Activated naive CD4-positive, alpha-beta T cell treated with anti-CD3 and anti-CD28 coated beads, Interleukin-2, amount 10 ng/mL, durations not matched to agents 7 days and 5 days (primary cell): ENCODE results near the gene NTRK1.

Source experiments
- CTCF ChIA-PET: fragments of 350-600 bp; sonication (Branson Sonifier 250); formaldehyde crosslinking; loops from one replicate; lab custom pipeline; 2021; ENCODE audit warnings: antibody characterized with exemption; lab: Charles Lee
- DNase-seq: peaks from one replicate; pipeline ENCODE4 v3.0.0-alpha.2; 2020
- H3K27ac Mint-ChIP-seq: one replicate; pipeline ENCODE4 v1.8.0; 2021; ENCODE audit warnings: mild to moderate bottlenecking, moderate library complexity, mixed read lengths
- H3K27me3 Mint-ChIP-seq: one replicate; pipeline ENCODE4 v1.8.0; 2021; ENCODE audit warnings: mild to moderate bottlenecking, mixed read lengths
- H3K36me3 Mint-ChIP-seq: one replicate; pipeline ENCODE4 v1.8.0; 2021; ENCODE audit warnings: mixed read lengths
- H3K4me1 Mint-ChIP-seq: one replicate; pipeline ENCODE4 v1.8.0; 2021; ENCODE audit warnings: mixed read lengths
- H3K4me3 Mint-ChIP-seq: one replicate; pipeline ENCODE4 v1.8.0; 2021; ENCODE audit warnings: mild to moderate bottlenecking, moderate library complexity, mixed read lengths
- H3K9me3 Mint-ChIP-seq: one replicate; pipeline ENCODE4 v1.8.0; 2021; ENCODE audit warnings: mixed read lengths

NTRK1 gene

DNA sequence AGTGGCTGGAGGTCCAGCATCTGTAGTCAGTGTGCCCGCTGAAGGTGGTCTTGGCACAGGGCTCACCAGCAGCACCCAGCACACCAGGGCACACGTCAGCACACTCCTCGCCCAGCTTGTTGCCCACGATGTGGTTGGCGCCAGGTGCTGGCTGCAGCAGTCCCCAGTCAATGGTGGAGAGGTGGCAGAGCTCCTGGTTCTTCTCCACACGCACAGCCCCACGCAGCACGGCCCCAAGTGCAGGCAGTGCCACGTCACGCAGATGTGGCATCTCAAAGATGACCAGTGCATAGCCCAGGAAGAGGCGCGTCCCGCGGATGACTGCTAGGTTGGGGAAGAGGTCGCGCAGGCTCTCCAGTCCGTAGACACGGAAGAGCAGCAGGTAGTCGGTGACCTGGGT lies 6.9 kb upstream of the NTRK1 start:
- Mint-ChIP-seq H3K27ac (no peak overlapping the region), H3K9me3 (no peaks in the 10 kb centered on the region), H3K27me3 (peaks cover 74% of the 10 kb centered on the region), H3K36me3 (no peaks in the 10 kb centered on the region), H3K4me1 (peaks cover 19% of the 10 kb centered on the region), H3K4me3 (no peak overlapping the region)
- CTCF ChIA-PET = interaction anchor here (1.0 to 11.4 kb wide), 5 partner anchors 17 to 164 kb away, joined by 3 to 191 read pairs (median 3); partner anchors contain the start of gene SH2D2A
- DNase-seq = no peak

- no peaks in the 10 kb centered on the region for H3K9me3 Mint-ChIP-seq
- H3K27ac Mint-ChIP-seq = no peak overlapping the region
- H3K4me3 Mint-ChIP-seq = no peak overlapping the region
- no peaks in the 10 kb centered on the region for H3K36me3 Mint-ChIP-seq
- H3K27me3 Mint-ChIP-seq = peaks cover 74% of the 10 kb centered on the region
- CTCF ChIA-PET = interaction anchor here (0.8 to 11.4 kb wide), 3 partner anchors 18 to 58 kb away, joined by 3 to 191 read pairs (median 4); no protein-coding TSS in a partner anchor
- DNase-seq = no peak
- peaks cover 16% of the 10 kb centered on the region for H3K4me1 Mint-ChIP-seq
Measured at GRCh38 chr1:156854634-156855033, 6.0 kb upstream of the NTRK1 start.

- no peaks in the 10 kb centered on the region for H3K9me3 Mint-ChIP-seq
- H3K4me3 Mint-ChIP-seq = no peak overlapping the region
- no peak overlapping the region for H3K27ac Mint-ChIP-seq
- DNase-seq = no peak
- no peaks in the 10 kb centered on the region for H3K36me3 Mint-ChIP-seq
- peaks cover 20% of the 10 kb centered on the region for H3K4me1 Mint-ChIP-seq
- H3K27me3 Mint-ChIP-seq = peaks cover 84% of the 10 kb centered on the region
- CTCF ChIA-PET = interaction anchor here (0.7 to 11.4 kb wide), 12 partner anchors 10 to 179 kb away, joined by 3 to 191 read pairs (median 3); partner anchors contain the start of genes NES and SH2D2A
Measured at GRCh38 chr1:156856282-156856785, 4.3 kb upstream of the NTRK1 start.

DNA sequence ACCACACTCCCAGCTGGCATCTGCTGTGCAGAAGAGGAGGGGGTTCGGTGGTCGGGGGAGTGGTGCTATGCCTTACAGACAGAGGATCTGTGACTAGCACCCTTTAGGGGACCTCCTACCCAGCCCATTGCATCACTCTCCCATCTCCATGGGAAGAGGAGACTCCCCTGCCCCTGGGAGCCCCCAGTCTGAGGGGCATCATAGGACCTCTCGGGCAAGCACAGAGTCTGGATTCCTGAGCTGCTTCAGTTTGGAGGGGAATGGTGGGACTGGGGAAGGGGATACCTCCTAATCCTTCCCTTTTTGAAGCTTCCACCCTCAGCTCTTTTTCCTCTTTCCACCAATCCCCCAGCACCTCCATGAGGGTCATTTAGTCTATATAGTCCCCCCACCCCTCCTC lies 3.1 kb upstream of the NTRK1 start:
- Mint-ChIP-seq H3K27me3 (peaks cover 88% of the 10 kb centered on the region), H3K27ac (no peak overlapping the region), H3K36me3 (no peaks in the 10 kb centered on the region), H3K9me3 (no peaks in the 10 kb centered on the region), H3K4me1 (peaks cover 28% of the 10 kb centered on the region), H3K4me3 (no peak overlapping the region)
- CTCF ChIA-PET = interaction anchor here (0.9 to 11.4 kb wide), 11 partner anchors 9 to 198 kb away, joined by 3 to 240 read pairs (median 6); partner anchors contain the start of gene SH2D2A
- no peak for DNase-seq

- DNase-seq = no peak
- Mint-ChIP-seq H3K9me3 (no peaks in the 10 kb centered on the region), H3K27ac (no peak overlapping the region), H3K4me3 (peak overlapping the region; percentile 11), H3K27me3 (peaks cover 88% of the 10 kb centered on the region), H3K4me1 (peaks cover 38% of the 10 kb centered on the region), H3K36me3 (no peaks in the 10 kb centered on the region)
- CTCF ChIA-PET = interaction anchor here (0.7 to 11.4 kb wide), 16 partner anchors 10 to 199 kb away, joined by 3 to 240 read pairs (median 7); no protein-coding TSS in a partner anchor
Measured at GRCh38 chr1:156858555-156858956, 2.1 kb upstream of the NTRK1 start.

- CTCF ChIA-PET = interaction anchor here (0.7 to 11.4 kb wide), 34 partner anchors 10 to 216 kb away, joined by 3 to 240 read pairs (median 8); partner anchors contain the start of genes ISG20L2, METTL25B and PEAR1
- Mint-ChIP-seq H3K4me3 (peak within 1 kb of the TSS; percentile 65), H3K36me3 (no peaks in the 10 kb centered on the region), H3K4me1 (peaks cover 43% of the 10 kb centered on the region), H3K27ac (no peak within 1 kb of the TSS), H3K9me3 (no peaks in the 10 kb centered on the region), H3K27me3 (peaks cover 88% of the 10 kb centered on the region)
- no peak for DNase-seq
Measured at GRCh38 chr1:156858959-156859522, 1.6 kb upstream of the NTRK1 start, which contains the start of gene INSRR. INSRR (minus strand) TSS chr1:156859117; CDS start chr1:156858621, 496 bp downstream.

GRCh38 chr1:156859523-156860112 lies 1.0 kb upstream of the NTRK1 start:
- peaks cover 88% of the 10 kb centered on the region for H3K27me3 Mint-ChIP-seq
- CTCF ChIA-PET = interaction anchor here (0.7 to 11.4 kb wide), 44 partner anchors 10 to 236 kb away, joined by 3 to 240 read pairs (median 6); partner anchors contain the start of genes ISG20L2, METTL25B, MRPL24 and PEAR1
- H3K27ac Mint-ChIP-seq = no peak overlapping the region

DNA sequence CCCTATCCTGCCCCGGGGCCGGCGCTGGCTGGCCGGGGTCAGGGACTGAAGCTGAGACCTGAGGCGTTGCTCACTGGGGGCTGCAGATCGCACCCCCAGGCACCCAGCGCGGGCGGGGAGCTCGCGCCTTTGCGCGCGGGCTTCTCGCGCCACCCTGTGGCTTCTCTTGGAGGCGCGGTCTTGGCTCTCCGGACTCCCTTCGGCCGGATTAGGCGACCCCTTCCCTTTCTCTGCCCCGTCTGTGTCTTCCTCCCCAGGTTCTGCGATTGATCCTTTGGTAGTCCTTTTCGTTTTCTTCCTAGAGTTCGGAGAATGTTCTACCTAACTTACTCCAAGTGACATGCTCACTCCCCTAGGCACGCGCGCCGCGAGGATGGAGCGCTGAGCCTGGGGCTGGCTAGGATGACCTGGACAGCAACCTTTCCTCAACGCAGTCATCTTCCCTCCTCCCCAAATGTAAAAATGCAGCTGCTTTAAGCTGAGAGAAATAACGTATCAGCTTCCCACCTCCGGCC lies 495 bp upstream of the NTRK1 start:
- Mint-ChIP-seq H3K36me3 (no peaks in the 10 kb centered on the region), H3K4me1 (peaks cover 54% of the 10 kb centered on the region), H3K4me3 (peak overlapping the region; percentile 65), H3K9me3 (no peaks in the 10 kb centered on the region), H3K27me3 (peaks cover 90% of the 10 kb centered on the region), H3K27ac (no peak overlapping the region)
- CTCF ChIA-PET = interaction anchor here (0.8 to 11.4 kb wide), 44 partner anchors 10 to 236 kb away, joined by 3 to 240 read pairs (median 6); partner anchors contain the start of genes ISG20L2, METTL25B, MRPL24 and PEAR1
- peak; percentile 65 for DNase-seq

More at GRCh38 chr1:156859523-156860112, 1.0 kb upstream of the NTRK1 start:
- H3K36me3 Mint-ChIP-seq = no peaks in the 10 kb centered on the region
- H3K9me3 Mint-ChIP-seq = no peaks in the 10 kb centered on the region
- DNase-seq = peak; percentile 47
- H3K4me1 Mint-ChIP-seq = peaks cover 49% of the 10 kb centered on the region
- H3K4me3 Mint-ChIP-seq = peak overlapping the region; percentile 65

DNA sequence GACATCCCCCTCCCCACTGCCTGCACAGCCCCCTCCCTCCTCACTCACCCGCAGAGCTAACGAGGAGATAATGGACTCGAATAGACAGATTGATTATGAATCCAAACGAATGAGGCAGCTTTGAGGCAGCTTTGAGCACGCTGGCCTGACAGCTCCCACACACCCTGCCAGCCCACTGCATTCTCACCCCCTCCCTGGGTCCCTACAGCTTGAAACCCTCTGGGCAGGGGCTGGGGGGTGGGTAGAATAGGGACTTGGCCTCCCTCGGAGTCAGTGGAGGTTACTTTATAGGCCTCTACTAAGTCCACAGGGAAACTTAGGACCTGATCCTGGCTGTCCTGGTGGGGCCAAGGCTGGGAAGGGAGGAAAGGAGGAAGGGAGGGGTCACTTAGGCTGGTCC lies 1.9 kb downstream of the NTRK1 start:
- CTCF ChIA-PET = interaction anchor here (3.3 to 11.4 kb wide), 8 partner anchors 7 to 173 kb away, joined by 22 to 240 read pairs (median 79); partner anchors contain the start of genes ISG20L2, METTL25B and PEAR1
- Mint-ChIP-seq H3K4me1 (peaks cover 75% of the 10 kb centered on the region), H3K4me3 (no peak overlapping the region), H3K27me3 (peaks cover 84% of the 10 kb centered on the region), H3K27ac (no peak overlapping the region), H3K9me3 (no peaks in the 10 kb centered on the region), H3K36me3 (no peaks in the 10 kb centered on the region)
- no peak for DNase-seq

GRCh38 chr1:156862997-156863599 lies 2.4 kb downstream of the NTRK1 start:
- Mint-ChIP-seq H3K27ac (peak overlapping the region; percentile 57), H3K36me3 (no peaks in the 10 kb centered on the region), H3K27me3 (peaks cover 83% of the 10 kb centered on the region), H3K4me1 (peaks cover 79% of the 10 kb centered on the region), H3K4me3 (peak overlapping the region; percentile 9), H3K9me3 (no peaks in the 10 kb centered on the region)
- CTCF ChIA-PET = interaction anchor here (4.6 to 11.4 kb wide), 6 partner anchors 26 to 173 kb away, joined by 45 to 240 read pairs (median 106); partner anchors contain the start of genes ISG20L2, METTL25B and PEAR1
- DNase-seq = peak; percentile 34

GRCh38 chr1:156863631-156864030 lies 3.0 kb downstream of the NTRK1 start:
- peak overlapping the region; percentile 57 for H3K27ac Mint-ChIP-seq

DNA sequence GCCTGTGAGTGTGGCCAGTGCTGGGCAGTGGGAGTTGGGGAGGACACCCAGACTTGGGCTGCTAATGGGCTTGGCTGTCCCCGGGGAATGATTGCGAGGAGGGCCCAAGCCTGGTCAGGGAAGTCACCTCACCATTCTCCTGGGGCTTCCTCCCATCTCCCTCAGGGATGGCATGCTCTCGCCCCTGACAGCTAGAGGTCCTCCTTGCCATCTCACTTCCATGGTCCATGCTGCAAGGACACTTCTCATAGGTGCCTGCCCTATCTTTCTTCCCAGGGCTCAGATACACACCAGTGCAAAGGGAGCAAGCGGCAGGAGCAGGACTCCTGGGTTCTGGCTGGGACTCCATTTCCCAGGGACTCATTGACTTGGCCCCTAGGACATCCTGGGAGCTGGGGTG lies 4.1 kb downstream of the NTRK1 start:
- H3K36me3 Mint-ChIP-seq = no peaks in the 10 kb centered on the region
- peaks cover 83% of the 10 kb centered on the region for H3K27me3 Mint-ChIP-seq
- no peak overlapping the region for H3K4me3 Mint-ChIP-seq
- DNase-seq = no peak
- CTCF ChIA-PET = interaction anchor here (1.2 to 7.9 kb wide), 2 partner anchors 24 to 139 kb away, joined by 3 to 100 read pairs; partner anchors contain the start of gene PEAR1
- H3K27ac Mint-ChIP-seq = no peak overlapping the region
- H3K9me3 Mint-ChIP-seq = no peaks in the 10 kb centered on the region
- peaks cover 69% of the 10 kb centered on the region for H3K4me1 Mint-ChIP-seq

More at GRCh38 chr1:156863631-156864030, 3.0 kb downstream of the NTRK1 start:
- Mint-ChIP-seq H3K4me3 (peak overlapping the region; percentile 9), H3K27me3 (peaks cover 83% of the 10 kb centered on the region), H3K4me1 (peaks cover 74% of the 10 kb centered on the region), H3K9me3 (no peaks in the 10 kb centered on the region), H3K36me3 (no peaks in the 10 kb centered on the region)
- no peak for DNase-seq
- CTCF ChIA-PET = interaction anchor here (0.7 to 7.9 kb wide), 7 partner anchors 26 to 174 kb away, joined by 3 to 240 read pairs (median 58); partner anchors contain the start of genes ISG20L2, METTL25B and PEAR1

- Mint-ChIP-seq H3K27me3 (peaks cover 83% of the 10 kb centered on the region), H3K27ac (no peak overlapping the region), H3K36me3 (no peaks in the 10 kb centered on the region), H3K4me3 (no peak overlapping the region), H3K9me3 (no peaks in the 10 kb centered on the region), H3K4me1 (peaks cover 66% of the 10 kb centered on the region)
- CTCF ChIA-PET = interaction anchor here (1.3 to 7.9 kb wide), 2 partner anchors 24 to 58 kb away, joined by 4 to 100 read pairs; partner anchors contain the start of gene PEAR1
- no peak for DNase-seq
Measured at GRCh38 chr1:156865258-156865657, 4.6 kb downstream of the NTRK1 start.
